Measurements from ENCODE around the gene TOX2.

Gene TOX2

GRCh38 chr20:43916073-43916880, 1.6 kb downstream of the TOX2 start:
- DNase-seq (ENCODE audit: low read depth) = peak; percentile 25
- H3K4me3 ChIP-seq (ENCODE audit: low read depth, low read length) = no peak overlapping the region
- no peak for TF ChIP-seq POLR2A (IDR thresholded peaks at IDR 0.05; ENCODE audit: extremely low read depth, insufficient read length)

- no peak for DNase-seq (ENCODE audit: low read depth)
- no peak for TF ChIP-seq MYC (IDR thresholded peaks at IDR 0.05; ENCODE audit: low read depth, low read length)
- TF ChIP-seq POLR2A (IDR thresholded peaks at IDR 0.05; ENCODE audit: extremely low read depth, insufficient read length) = no peak
- no peak for TF ChIP-seq MAX (IDR thresholded peaks at IDR 0.05; ENCODE audit: low read depth, low read length)
- no peak for TF ChIP-seq CTCF (IDR thresholded peaks at IDR 0.05; ENCODE audit: low read depth, low read length)
- H3K4me3 ChIP-seq (ENCODE audit: low read depth, low read length) = no peak overlapping the region
Measured at GRCh38 chr20:43916881-43917371, 2.3 kb downstream of the TOX2 start.

- TF ChIP-seq CTCF (IDR thresholded peaks at IDR 0.05; ENCODE audit: low read depth, low read length) = no peak
- no peak for TF ChIP-seq POLR2A (IDR thresholded peaks at IDR 0.05; ENCODE audit: extremely low read depth, insufficient read length)
- TF ChIP-seq MAX (IDR thresholded peaks at IDR 0.05; ENCODE audit: low read depth, low read length) = no peak
- no peak for TF ChIP-seq MYC (IDR thresholded peaks at IDR 0.05; ENCODE audit: low read depth, low read length)
- H3K4me3 ChIP-seq (ENCODE audit: low read depth, low read length) = no peak overlapping the region
- DNase-seq (ENCODE audit: low read depth) = no peak
Measured at GRCh38 chr20:43917380-43917779, 2.7 kb downstream of the TOX2 start.

GRCh38 chr20:43919686-43920403, 5.2 kb downstream of the TOX2 start:
- no peak overlapping the region for H3K4me3 ChIP-seq (ENCODE audit: low read depth, low read length)
- no peak for DNase-seq (ENCODE audit: low read depth)
- TF ChIP-seq CTCF (IDR thresholded peaks at IDR 0.05; ENCODE audit: low read depth, low read length) (no peak), MYC (IDR thresholded peaks at IDR 0.05; ENCODE audit: low read depth, low read length) (no peak), POLR2A (IDR thresholded peaks at IDR 0.05; ENCODE audit: extremely low read depth, insufficient read length) (no peak), MAX (IDR thresholded peaks at IDR 0.05; ENCODE audit: low read depth, low read length) (no peak)

GRCh38 chr20:43920797-43921196, 6.1 kb downstream of the TOX2 start:
- no peak for DNase-seq (ENCODE audit: low read depth)
- no peak overlapping the region for H3K4me3 ChIP-seq (ENCODE audit: low read depth, low read length)
- TF ChIP-seq MAX (IDR thresholded peaks at IDR 0.05; ENCODE audit: low read depth, low read length) (no peak), POLR2A (IDR thresholded peaks at IDR 0.05; ENCODE audit: extremely low read depth, insufficient read length) (no peak), CTCF (IDR thresholded peaks at IDR 0.05; ENCODE audit: low read depth, low read length) (no peak), MYC (IDR thresholded peaks at IDR 0.05; ENCODE audit: low read depth, low read length) (no peak)

GRCh38 chr20:43921227-43921780, 6.7 kb downstream of the TOX2 start:
- DNase-seq (ENCODE audit: low read depth) = no peak
- TF ChIP-seq MYC (IDR thresholded peaks at IDR 0.05; ENCODE audit: low read depth, low read length) (no peak), POLR2A (IDR thresholded peaks at IDR 0.05; ENCODE audit: extremely low read depth, insufficient read length) (no peak), CTCF (IDR thresholded peaks at IDR 0.05; ENCODE audit: low read depth, low read length) (no peak), MAX (IDR thresholded peaks at IDR 0.05; ENCODE audit: low read depth, low read length) (no peak)

More at GRCh38 chr20:43921227-43921780, 6.7 kb downstream of the TOX2 start:
- H3K4me3 ChIP-seq (ENCODE audit: low read depth, low read length) = no peak overlapping the region
